Cortex of kidney (tissue), 1 donor: Measurements from ENCODE around the gene POU2AF2.
"Not testable (repeated sequence)": the region's sequence is repeated elsewhere in the genome, so short reads cannot be mapped to it uniquely, and the experiment has no call there.

Experiments used
- DNase-seq: peaks from one replicate; lab custom pipeline; 2025; lab: John Stamatoyannopoulos, UW

The POU2AF2 gene

DNA sequence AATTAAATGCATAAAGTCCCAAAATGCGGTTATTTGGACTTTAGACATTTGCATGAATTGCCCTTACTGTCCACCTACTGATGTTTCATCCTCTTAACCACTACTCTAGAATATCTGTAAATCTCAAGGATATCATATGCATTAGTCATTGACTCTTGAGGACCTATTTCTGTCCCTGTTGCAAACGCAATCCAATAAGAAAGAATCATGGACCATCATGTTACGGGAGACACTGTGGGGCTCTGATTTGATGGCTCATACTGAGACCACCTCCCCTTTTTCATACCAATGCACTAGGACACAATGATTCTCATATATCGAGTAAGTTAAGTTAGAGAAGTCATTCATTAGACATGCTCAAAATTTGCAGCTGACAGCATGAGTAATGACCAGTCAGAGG, 14.4 kb downstream of the POU2AF2 start:
- no peak for DNase-seq

DNA sequence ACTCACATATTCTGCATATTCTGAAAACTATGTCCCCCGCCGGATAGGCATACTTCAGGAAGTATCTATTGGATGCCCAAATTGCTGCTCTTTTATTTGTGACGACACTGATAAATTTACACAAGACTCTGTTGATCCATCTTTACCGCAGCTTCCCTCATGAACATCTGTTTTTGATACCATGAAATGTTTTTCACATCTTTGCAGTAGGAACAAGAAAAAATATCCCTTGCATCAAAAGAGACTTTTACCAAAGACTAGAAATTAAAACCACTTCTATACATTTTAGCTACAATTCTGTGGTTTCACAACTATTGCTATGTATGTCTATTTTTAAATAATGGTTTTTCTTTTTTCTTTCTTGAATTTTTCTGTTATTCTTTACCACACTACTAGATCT, 15.3 kb downstream of the POU2AF2 start:
- DNase-seq = no peak

DNA sequence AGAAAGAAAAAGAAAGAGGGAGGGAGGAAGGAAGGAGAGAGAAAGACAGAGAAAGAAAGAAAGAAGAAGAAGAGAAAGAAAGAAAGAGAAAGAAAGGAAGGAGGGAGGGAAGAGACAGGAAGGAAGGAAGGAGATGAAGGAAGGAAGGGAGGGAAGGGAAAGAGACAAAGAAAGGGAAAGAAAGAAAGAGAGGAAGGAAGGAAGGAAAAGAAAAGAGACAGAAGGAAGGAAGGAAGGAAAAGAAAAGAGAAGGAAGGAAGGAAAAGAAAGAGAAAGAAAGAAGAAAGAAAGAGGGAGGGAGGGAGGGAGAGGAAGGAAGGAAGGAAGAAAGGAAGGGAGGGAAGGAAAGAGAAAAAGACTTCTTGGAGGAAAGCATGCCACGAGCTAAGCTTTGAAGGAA, 19.1 kb downstream of the POU2AF2 start:
- no peak for DNase-seq

DNA sequence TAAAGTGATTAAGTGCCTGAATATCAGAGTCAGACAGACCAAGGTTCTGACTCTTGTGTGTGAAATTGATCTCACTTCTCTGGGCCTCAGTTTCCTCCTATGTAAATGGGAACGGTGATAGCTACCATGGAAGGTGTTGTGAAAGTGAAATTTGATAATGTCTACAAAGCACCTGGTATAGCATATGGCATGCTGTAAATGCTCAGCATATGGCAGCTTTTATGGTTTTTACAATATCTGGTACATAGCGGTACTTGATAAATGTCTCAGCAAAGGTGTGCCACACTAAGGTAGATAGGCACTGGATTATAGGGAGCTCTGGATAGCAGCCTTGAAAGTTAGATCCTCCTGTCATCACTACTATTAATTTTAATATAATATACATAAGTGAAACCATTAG, 19.9 kb downstream of the POU2AF2 start:
- DNase-seq = no peak

DNA sequence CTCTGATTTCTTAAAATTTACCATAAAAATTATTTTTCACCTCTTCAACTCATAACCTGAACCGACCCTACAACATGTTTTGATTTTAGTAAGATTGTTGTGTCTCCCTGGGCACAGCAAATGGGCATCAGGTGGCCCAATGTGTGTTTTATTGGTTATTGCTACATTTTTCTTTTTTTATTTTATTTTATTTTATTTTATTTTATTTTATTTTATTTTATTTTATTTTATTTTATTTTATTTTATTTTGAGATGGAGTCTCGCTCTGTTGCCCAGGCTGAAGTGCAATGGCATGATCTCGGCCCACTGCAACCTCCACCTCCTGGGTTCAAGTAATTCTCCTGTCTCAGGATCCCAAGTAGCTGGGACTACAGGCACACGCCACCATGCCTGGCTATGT, 22.8 kb downstream of the POU2AF2 start:
- not testable (repeated sequence) for DNase-seq

DNA sequence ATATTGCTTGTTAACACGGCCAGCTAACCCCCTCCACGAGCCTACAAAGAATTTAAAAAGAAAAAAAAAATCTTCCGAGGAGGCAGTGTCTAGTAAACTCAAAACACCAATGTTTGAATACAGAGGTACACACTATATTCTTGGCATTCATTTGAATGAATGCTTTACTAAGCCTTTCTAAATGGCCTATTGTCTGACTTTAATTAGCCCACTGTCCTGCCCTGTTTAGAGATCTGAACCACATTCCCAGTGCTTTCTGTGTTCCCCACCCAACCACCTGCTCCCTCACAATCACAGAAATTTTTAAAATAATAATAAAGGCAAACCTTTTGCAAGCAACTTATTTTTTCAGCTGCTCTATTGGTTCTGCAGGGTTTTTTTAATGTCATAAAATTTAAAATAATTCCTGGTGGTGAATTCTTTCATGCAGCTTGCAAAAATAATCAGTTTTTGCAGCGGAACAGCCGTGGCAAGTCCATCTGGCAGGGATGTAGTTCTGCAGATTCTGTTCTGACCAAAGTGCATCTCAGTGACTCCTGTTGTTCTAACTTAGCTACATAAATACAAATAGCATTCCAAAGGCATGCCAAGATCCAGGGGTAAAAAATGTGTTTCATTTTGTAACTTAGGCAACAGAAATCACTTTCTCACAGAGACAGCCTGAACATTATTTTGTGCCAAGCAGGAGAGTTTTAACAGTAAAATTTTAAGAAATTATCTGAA, 23.8 kb downstream of the POU2AF2 start:
- DNase-seq = no peak

DNA sequence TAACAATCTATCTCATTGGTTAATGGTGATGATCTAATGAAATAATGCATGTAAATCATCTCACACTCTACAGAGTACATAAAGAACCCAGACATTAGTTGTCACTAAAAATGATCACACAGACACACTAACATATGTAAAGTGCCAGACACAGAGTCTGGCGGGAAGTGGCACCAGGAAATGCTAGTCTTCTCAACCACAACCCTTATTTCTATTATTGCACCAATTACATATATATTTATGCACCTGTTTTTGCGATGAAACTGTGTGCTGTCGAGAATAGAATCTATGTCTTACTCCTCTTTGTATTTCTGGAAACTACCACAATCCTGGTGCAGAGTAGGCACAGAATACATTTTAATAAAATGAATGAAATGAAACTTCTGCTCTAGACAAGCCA, 26.9 kb downstream of the POU2AF2 start:
- no peak for DNase-seq

DNA sequence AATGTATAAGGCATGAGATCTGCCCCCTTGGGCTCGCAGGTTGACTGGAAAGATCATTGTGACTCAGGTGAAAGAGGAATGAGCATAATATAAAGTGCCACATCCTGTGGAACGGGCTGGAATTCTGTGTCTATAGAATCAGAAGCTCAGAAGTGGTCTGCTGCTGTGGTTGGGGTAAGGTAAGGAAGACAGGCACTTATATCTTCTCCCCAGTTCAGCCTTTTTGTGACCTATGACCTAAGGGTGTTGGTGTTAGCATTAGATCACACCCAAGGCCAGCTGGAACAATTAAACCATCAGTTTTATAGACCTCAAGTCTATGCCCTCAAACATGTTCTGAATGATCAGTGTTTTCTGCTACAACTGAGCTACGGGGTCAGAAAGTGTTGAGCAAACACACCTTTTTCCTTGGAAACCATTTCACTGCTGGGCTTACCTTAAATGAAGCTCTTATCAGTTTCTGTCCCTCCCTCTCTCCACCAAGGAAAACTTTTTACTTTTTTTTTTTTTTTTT, 37.1 kb downstream of the POU2AF2 start:
- DNase-seq = no peak

DNA sequence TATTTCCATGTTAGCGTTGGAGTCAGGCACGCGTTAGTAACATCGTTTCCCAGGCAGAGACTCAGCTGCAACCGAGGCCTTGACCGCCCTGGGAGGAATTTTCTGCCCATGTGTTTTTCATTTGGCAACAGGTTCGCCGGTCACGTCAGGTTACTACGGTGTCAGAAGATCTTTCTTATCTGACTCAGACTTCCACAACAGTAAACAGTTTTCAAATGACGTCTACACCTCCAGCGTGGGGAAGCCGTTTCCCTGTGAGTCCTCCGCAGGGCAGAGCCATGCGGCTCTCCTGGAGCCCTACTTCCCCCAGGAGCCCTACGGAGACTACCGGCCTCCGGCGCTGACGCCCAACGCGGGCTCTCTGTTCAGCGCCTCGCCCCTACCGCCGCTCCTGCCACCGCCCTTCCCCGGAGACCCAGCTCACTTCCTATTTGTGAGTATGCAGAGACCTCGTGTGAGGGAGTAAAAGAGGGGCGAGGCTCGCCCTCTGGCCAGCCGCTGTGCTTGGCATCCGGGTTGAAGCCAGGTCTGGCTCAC, 38.5 kb downstream of the POU2AF2 start:
- DNase-seq = no peak

DNA sequence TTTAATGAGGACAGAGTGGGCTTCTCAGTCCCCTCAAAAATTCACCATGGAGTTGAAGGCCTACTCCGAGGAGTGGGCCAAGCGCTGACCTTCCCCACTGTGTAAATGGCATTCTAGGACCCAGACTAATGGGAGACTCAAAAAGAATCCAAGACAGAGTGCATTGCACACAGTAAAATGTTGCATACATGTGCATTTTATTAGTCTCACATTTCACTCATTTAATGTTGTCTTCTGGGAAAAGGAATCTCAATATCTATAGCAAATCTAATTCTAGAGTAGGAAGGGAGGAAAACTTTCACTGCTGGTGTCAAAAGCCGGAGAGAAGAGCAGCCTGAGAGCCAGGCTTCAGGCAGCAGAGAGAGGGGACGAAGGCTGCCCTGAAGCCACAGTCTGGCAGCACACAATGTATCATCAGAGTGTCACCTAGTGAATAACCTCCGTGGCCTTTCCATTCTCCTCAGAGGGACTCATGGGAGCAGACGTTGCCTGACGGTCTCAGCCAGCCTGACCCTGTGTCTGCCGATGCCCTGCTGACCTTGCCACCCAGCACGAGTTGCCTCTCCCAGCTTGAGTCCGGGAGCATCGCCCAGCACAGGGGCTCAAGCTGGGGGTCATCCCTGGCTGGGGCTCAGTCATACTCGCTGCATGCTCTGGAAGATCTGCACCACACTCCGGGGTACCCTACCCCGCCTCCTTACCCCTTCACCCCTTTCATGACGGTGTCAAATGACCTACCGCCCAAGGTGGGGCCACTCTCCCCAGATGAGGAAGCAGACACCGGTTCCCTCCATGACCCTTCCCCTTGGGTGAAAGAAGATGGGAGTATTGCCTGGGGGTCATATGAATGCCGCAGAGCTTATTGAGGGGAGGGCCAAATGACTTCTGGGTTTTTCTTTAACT, 39.9 kb downstream of the POU2AF2 start:
- no peak for DNase-seq

DNA sequence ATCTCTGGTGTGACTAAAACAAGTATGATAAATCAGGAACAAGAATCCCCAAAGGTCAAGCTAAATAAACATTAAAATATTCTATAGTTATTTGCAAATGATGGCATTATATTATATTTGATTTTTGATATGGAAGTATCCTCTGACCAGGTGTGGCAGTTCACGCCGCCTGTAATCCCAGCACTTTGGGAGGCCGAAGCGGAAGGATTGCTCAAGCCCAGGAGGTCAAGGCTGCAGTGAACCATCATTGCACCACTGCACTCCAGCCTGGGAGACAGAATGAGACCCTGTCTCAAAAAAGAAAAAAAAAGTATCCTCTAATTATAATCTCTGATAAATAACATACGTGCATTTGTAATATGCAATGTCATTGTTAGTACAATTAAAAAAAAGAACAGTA, 46.2 kb downstream of the POU2AF2 start:
- DNase-seq = no peak

DNA sequence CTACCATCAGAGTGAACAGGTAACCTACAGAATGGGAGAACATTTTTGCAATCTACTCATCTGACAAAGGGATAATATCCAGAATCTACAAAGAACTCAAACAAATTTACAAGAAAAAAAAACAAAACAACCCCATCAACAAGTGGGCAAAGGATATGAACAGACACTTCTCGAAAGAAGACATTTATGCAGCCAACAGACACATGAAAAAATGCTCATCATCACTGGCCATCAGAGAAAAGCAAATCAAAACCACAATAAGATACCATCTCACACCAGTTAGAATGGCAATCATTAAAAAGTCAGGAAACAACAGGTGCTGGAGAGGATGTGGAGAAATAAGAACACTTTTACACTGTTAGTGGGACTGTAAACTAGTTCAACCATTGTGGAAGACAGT, 46.9 kb downstream of the POU2AF2 start:
- DNase-seq = not testable (repeated sequence)

DNA sequence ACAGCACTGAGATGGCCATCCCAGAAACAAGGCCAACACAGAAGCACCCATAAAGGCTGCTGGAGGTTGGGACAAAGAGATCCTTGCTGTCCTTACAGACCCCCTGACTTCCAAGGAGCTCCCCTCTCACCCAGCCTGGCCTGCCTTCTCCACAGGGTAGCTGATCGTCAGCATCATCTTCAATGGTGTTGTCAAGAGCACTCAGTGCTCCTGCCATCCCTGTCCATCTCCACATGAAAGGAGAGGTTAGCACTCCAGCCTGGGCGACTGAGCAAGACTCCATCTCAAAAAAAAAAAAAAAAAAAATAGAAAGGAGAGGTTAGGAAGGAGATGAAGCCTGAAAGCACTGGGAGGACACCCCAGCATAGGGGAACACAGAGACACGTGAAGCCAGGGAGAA, 50.7 kb downstream of the POU2AF2 start:
- DNase-seq = no peak

DNA sequence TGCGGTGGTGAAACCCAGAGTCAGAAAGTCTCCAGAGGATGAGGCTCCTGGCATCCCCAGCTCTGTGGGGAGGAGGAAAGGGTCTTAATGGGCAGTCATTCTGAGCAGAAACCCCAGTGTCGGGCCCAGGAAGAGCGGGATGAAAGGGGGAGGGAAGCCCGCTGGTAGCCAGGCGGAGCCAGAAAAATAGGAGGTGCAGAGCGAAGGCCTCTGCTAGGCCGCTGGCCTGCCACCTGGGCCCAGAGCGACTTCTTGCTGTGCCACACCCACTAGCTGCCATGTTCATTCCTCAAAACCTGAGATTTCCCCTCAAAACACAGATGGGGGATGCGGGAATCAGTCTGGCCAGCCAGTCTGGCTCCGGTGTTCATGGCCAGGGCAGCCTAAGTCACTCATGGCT, 52.2 kb downstream of the POU2AF2 start:
- no peak for DNase-seq

DNA sequence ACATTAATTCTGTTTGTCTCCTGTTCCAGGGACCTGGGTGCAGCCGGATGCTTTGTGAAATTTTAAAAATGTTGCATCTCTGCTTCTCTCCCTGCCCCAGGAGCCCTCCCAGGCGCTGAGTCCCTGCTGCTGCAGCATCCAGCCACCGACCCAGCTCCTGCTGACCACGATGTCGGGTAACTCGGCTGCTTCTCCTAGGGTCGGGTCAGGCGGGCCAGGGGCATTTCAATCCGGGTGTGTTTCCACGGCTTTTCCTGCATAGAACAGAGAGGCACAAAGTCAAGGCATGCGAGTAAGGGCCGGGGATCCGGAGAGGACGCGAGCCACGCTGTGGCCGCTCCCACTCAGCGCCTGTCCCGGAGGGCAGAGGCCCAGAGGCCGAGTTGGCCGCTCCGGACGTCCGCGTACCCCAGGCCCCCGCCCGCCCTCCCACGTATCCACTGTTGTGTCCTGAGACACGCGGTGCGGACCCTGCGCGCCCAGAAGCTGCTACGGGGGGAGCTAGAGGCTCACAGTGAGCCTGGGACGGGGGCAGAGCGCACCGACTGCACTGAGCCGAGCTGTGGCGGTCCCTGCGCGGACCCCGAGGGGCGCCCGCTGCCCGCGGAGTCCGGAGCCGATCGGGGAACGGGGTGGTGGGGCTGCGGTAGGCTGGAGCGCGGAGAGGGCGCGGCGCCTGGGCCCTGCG, 53.0 kb downstream of the POU2AF2 start, which contains the start of gene POU2AF3:
Gene POU2AF3 (plus strand): TSS at position 134 of the 688 bp plus-strand sequence. CDS start 36 bp downstream, at position 170.
- no peak for DNase-seq

DNA sequence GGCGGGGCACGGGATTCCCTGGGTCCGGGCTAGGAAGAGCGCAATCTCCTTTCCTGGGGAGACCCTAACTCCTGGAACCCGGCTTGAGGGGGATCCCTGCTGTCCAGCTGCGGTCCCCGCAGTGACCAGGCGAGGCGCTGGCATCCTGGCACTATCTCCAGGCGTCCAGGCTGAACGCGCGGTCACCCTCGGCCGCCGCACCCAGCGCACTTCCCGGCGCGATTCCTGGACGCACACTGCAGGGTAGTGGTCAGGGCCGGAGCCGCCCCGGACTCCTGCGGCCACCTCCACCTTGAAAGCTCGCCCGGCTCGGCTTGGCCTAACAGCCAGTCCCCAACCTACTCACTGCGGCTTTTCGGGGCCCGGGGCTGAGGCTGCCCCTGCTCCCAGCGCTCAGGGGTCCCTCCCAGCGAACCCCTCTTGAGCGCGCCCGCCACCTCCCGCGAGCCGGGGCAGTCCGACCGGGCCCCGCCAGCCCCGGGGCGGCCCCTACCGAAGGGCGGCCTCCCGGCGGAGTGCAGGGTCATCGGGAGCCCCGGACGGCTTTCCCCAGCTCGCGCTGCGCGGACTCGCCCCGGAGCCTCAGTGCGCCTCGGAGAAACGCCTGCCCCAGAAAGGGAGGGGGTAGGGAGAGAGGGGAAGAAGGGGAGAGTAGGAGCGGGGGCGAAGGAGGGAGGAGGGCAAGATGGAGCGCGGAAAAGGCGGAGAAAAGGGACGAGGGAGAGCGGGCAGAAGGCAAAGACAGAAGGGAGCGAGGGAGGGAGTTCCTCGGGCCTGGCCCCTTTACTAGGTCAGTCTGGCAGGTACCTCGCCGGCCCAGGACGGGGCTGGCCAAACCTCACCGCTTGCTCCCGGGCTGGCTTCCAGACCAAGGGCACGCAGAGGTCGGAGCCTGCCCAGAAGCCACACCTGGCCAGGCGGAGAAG, 53.8 kb downstream of the POU2AF2 start:
- DNase-seq = no peak

DNA sequence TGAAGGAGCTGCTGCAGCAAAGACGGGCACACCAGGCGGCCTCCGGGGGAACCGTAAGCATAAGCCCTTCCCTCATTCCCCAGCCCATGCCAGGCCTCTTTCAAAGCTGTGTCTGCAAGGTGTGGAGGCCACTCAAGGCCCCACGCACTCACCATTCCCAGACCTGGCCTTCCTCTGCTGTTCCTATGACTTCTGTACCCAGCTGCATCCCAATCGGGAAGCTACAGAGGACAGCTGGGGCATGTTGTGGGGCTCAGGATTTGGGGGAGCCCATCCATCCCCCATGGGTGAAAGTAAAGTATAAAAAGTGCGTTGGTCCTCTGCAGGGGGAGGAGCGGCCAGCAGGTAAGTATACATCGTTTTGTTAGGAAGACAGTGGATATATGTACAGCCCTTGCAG, 55.0 kb downstream of the POU2AF2 start:
- no peak for DNase-seq

DNA sequence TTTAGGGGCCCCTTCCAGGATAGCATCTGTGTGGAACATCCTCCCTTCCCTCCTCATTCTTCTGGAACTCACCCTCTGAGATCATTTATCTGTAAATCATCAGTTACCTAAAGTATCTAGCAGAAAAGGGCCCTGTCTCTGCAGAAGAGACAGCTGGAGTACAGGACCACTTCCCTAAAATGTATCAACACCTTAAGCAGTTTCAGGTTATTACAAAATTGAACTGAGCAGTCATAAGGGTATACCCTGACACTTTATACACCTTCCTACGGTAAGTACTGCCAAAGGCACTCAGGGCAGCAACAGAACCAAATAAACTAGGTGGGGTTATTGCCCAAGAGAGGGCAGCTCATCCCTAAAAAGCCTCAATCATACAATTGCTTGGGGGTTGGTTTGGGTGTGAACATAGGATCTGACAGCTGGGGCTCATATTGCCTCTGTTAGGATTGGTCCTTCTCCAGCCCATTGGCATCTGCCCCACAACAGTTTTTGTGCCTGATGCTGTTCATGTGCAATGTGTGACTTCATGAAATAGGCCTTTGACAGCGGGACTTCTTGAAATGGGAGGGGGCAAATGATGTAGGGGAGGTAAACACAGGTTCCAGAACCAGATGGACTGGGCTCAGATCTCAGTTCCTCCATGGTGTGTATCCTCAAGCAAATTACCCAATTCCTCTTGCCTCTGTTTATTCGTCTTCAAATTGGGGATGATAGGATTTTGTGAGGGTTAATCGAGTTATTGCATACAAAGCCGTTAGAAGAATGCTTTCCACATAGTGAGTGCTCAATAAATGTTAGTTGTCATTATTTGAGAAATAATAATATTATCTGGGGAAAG, 55.7 kb downstream of the POU2AF2 start:
- DNase-seq = no peak

DNA sequence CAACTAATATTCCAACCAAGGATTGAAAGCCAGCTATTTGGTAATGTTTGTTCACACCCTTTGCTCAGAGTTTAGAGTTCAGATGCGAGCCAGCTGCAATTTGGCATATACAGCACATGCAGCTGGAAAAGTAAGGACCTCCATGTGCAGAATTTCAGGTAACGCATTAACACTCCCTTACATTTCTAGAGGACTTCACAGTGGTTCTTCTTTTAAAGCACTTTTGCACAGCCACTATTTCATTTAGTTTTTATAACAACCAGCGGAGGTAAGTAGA, 56.3 kb downstream of the POU2AF2 start:
- DNase-seq = no peak

DNA sequence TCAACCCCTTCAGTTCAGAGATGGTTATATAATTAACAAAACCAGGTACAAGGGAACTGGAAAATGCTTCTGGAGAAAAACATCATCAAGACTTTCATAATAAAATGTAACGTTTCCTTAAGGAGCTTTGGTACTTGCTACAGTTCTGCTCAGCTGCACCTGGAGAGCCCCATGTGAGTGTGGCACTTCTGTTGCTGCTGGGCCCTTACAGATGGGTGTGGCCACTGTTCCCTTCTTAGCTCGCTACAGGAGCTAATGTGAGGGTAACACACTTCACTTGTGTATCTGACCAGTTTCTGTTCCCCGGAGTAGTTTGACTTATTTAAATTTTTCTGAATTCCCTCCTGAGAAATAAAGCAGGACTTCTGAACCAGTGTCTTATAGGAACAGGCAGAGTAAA, 56.8 kb downstream of the POU2AF2 start:
- DNase-seq = no peak
